ENCODE data around the gene PAIP2. TPM values are rescaled to one million over a fixed set of nuclear protein-coding genes. Genes with fewer than 3 reads are reported as not detected.
"Not testable (repeated sequence)": the region's sequence is repeated elsewhere in the genome, so short reads cannot be mapped to it uniquely, and the experiment has no call there.

Gene PAIP2
- total RNA-seq, 1 donor from 2014 or later: 66.0 TPM

GRCh38 chr5:139344177-139344576 lies 2.5 kb downstream of the PAIP2 start:
- no peaks in the 10 kb centered on the region for H3K27me3 ChIP-seq
- no peak overlapping the region for H3K4me3 ChIP-seq
- H3K36me3 ChIP-seq: peaks cover 0 to 5% of the 10 kb centered on the region in 2 donors
- H3K27ac ChIP-seq: no peak overlapping the region
- no peak for TF ChIP-seq POLR2A (IDR thresholded peaks at IDR 0.05)
- H3K4me1 ChIP-seq: peaks cover 51% of the 10 kb centered on the region
- DNase-seq (ENCODE audit: extremely low spot score in 2 of 2): no peak
- intact Hi-C loops (cut with DNase I): no loop called here
- no peaks in the 10 kb centered on the region for H3K9me3 ChIP-seq

GRCh38 chr5:139345442-139345841 lies 3.8 kb downstream of the PAIP2 start:
- not testable (repeated sequence) for DNase-seq (ENCODE audit: extremely low spot score in 2 of 2)
- H3K4me1 ChIP-seq: peaks cover 60% of the 10 kb centered on the region

GRCh38 chr5:139347863-139348262 lies 6.2 kb downstream of the PAIP2 start:
- H3K27ac ChIP-seq; H3K27me3 ChIP-seq; DNase-seq (ENCODE audit: extremely low spot score in 2 of 2); H3K36me3 ChIP-seq; H3K4me3 ChIP-seq; H3K9me3 ChIP-seq; intact Hi-C loops (cut with DNase I): not testable (repeated sequence)
- peaks cover 55% of the 10 kb centered on the region for H3K4me1 ChIP-seq

More at GRCh38 chr5:139345442-139345841, 3.8 kb downstream of the PAIP2 start:
- H3K4me3 ChIP-seq; H3K27ac ChIP-seq; H3K9me3 ChIP-seq; intact Hi-C loops (cut with DNase I); H3K27me3 ChIP-seq; H3K36me3 ChIP-seq: not testable (repeated sequence)

- no peaks in the 10 kb centered on the region for H3K27me3 ChIP-seq
- TF ChIP-seq POLR2A (IDR thresholded peaks at IDR 0.05) (no peak), POLR2AphosphoS5 (IDR thresholded peaks at IDR 0.05; ENCODE audit: insufficient read depth in 1 of 2, low read depth in 1 of 2) (no peak), CTCF (IDR thresholded peaks at IDR 0.05) (no peak)
- no peaks in the 10 kb centered on the region for H3K9me3 ChIP-seq
- H3K27ac ChIP-seq: no peak overlapping the region
- intact Hi-C loops (cut with DNase I): no loop called here
- no peak for DNase-seq (ENCODE audit: extremely low spot score in 2 of 2)
- peaks cover 44% of the 10 kb centered on the region for H3K4me1 ChIP-seq
- H3K4me3 ChIP-seq: no peak overlapping the region
- no peaks in the 10 kb centered on the region for H3K36me3 ChIP-seq
These were observed 12.5 kb downstream of the PAIP2 start for GRCh38 chr5:139354186-139354585.

- H3K36me3 ChIP-seq; intact Hi-C loops (cut with DNase I); H3K9me3 ChIP-seq; DNase-seq (ENCODE audit: extremely low spot score in 2 of 2); H3K4me3 ChIP-seq; H3K27ac ChIP-seq; H3K27me3 ChIP-seq: not testable (repeated sequence)
- H3K4me1 ChIP-seq: peaks cover 38% of the 10 kb centered on the region
These were observed 14.2 kb downstream of the PAIP2 start for GRCh38 chr5:139355900-139356299.

- TF ChIP-seq CTCF (IDR thresholded peaks at IDR 0.05) (no peak), POLR2AphosphoS5 (IDR thresholded peaks at IDR 0.05; ENCODE audit: insufficient read depth in 1 of 2, low read depth in 1 of 2) (no peak), POLR2A (IDR thresholded peaks at IDR 0.05) (no peak)
- H3K36me3 ChIP-seq: no peaks in the 10 kb centered on the region
- DNase-seq (ENCODE audit: extremely low spot score in 2 of 2): no peak
- H3K27ac ChIP-seq: no peak overlapping the region
- peaks cover 29% of the 10 kb centered on the region for H3K4me1 ChIP-seq
- no peaks in the 10 kb centered on the region for H3K9me3 ChIP-seq
- no peaks in the 10 kb centered on the region for H3K27me3 ChIP-seq
- H3K4me3 ChIP-seq: no peak overlapping the region
- intact Hi-C loops (cut with DNase I): no loop called here
These were observed 16.4 kb downstream of the PAIP2 start for GRCh38 chr5:139358064-139358463.

- H3K9me3 ChIP-seq: no peaks in the 10 kb centered on the region
- intact Hi-C loops (cut with DNase I): no loop called here
- no peaks in the 10 kb centered on the region for H3K27me3 ChIP-seq
- H3K4me1 ChIP-seq: peaks cover 24% of the 10 kb centered on the region
- H3K36me3 ChIP-seq: peaks cover 5 to 15% of the 10 kb centered on the region in 2 donors
- no peak overlapping the region for H3K4me3 ChIP-seq
- no peak overlapping the region for H3K27ac ChIP-seq
- TF ChIP-seq POLR2AphosphoS5 (IDR thresholded peaks at IDR 0.05; ENCODE audit: insufficient read depth in 1 of 2, low read depth in 1 of 2) (no peak), POLR2A (IDR thresholded peaks at IDR 0.05) (no peak), CTCF (IDR thresholded peaks at IDR 0.05) (no peak)
- no peak for DNase-seq (ENCODE audit: extremely low spot score in 2 of 2)
These were observed 18.7 kb downstream of the PAIP2 start for GRCh38 chr5:139360384-139360783.
